ENCODE measurements around the gene WFDC10A.
"Not testable (repeated sequence)": the region's sequence is repeated elsewhere in the genome, so short reads cannot be mapped to it uniquely, and the experiment has no call there.

The WFDC10A gene

DNA sequence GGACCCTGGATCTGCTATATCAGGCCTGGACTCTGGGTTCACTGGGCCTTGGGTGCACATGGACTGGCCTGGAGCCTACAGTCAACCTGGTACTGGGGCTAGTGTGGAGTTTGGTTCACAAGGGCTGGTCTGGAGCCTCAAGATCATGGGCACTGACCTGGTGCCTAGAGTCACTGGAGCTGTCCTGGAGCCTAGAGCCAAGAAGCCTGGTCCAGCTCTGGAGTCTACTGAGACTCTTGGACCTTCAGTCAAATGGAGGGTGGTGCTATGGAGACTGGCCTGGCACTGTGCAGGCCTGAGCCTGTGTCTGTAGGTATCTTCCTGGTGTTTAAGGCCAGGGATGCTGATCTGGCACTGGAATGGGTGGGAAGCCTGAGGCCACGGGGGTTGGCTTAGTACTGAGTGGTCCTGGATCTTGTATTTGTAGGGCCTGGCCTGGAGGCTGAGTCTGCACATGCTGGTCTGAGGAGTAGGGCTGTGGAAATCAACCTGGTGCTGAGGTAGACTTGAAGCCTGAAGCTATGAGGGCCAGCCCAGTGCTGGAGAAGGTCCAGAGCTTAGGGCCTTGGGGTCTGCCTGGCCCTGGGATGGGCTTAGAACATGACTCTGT, 18.0 kb downstream of the WFDC10A start:
- TF ChIP-seq CTCF (IDR thresholded peaks at IDR 0.05; ENCODE audit: low read depth, low read length), result no peak
- DNase-seq (ENCODE audit: low read depth in 2 of 2), result no peak
- H3K4me3 ChIP-seq (replicated peaks in 1 of 2; ENCODE audit: low read depth in 2 of 2, low read length in 2 of 2), result no peak overlapping the region

GRCh38 chr20:45649312-45649863, 19.8 kb downstream of the WFDC10A start:
- TF ChIP-seq CTCF (IDR thresholded peaks at IDR 0.05; ENCODE audit: low read depth, low read length), result no peak
- H3K4me3 ChIP-seq (replicated peaks in 1 of 2; ENCODE audit: low read depth in 2 of 2, low read length in 2 of 2), result no peak overlapping the region
- DNase-seq (ENCODE audit: low read depth in 2 of 2), result no peak

DNA sequence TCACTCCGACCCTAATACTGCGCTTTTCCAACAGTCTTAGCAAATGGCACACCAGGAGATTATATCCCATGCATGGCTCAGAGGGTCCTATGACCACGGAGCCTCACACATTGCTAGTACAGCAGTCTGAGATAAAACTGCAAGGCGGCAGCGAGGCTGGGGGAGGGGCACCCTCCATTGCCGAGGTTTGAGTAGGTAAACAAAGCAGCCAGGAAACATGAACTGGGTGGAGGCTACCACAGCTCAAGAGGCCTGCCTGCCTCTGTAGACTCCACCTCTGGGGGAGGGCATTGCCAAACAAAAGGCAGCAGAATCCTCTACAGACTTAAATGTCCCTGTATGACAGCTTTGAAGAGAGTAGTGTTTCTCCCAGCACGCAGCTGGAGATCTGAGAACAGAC, 22.2 kb downstream of the WFDC10A start:
- not testable (repeated sequence) for H3K4me3 ChIP-seq (replicated peaks in 1 of 2; ENCODE audit: low read depth in 2 of 2, low read length in 2 of 2); DNase-seq (ENCODE audit: low read depth in 2 of 2)

DNA sequence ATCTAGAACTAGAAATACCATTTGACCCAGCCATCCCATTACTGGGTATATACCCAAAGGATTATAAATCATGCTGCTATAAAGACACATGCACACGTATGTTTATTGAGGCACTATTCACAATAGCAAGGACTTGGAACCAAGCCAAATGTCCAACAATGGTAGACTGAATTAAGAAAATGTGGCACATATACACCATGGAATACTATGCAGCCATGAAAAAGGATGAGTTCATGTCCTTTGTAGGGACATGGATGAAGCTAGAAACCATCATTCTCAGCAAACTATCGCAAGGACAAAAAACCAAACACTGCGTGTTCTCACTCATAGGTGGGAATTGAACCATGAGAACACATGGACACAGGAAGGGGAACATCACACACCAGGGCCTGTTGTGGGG, 27.5 kb downstream of the WFDC10A start:
- DNase-seq (ENCODE audit: low read depth in 2 of 2); H3K4me3 ChIP-seq (replicated peaks in 1 of 2; ENCODE audit: low read depth in 2 of 2, low read length in 2 of 2): not testable (repeated sequence)

- DNase-seq (ENCODE audit: low read depth in 2 of 2), result no peak
- no peak within 1 kb of the TSS for H3K4me3 ChIP-seq (replicated peaks in 1 of 2; ENCODE audit: low read depth in 2 of 2, low read length in 2 of 2)
- TF ChIP-seq CTCF (IDR thresholded peaks at IDR 0.05; ENCODE audit: low read depth, low read length), result no peak
Observed at GRCh38 chr20:45670139-45670538, 40.6 kb downstream of the WFDC10A start, which contains the start of gene WFDC11. Gene WFDC11, minus strand, starts transcription at chr20:45670239. Its CDS starts 19,639 bp downstream, at chr20:45650600.

- H3K4me3 ChIP-seq (replicated peaks in 1 of 2; ENCODE audit: low read depth in 2 of 2, low read length in 2 of 2), result no peak overlapping the region
- no peak for TF ChIP-seq CTCF (IDR thresholded peaks at IDR 0.05; ENCODE audit: low read depth, low read length)
- no peak for DNase-seq (ENCODE audit: low read depth in 2 of 2)
Observed at GRCh38 chr20:45672765-45673164, 43.2 kb downstream of the WFDC10A start.

DNA sequence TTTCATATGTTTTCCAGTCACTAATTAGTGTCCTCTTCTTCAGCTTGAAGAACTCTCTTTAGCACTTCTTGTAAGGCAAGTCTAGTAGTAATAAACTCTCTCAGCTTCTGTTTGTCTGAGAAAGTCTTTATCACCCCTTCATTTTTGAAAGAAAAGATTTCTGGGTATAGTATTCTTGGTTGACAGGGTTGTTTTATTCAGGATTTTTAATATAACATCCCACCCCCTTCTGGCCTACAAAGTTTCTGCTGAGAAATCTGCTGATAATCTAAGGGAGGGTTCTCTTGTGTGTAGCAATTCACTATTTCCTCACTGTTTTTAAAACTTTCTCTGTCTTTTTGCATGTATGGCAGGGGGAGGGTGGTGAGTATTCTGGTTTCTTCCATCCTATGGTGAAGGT, 50.1 kb downstream of the WFDC10A start:
- no peak for TF ChIP-seq CTCF (IDR thresholded peaks at IDR 0.05; ENCODE audit: low read depth, low read length)
- no peak overlapping the region for H3K4me3 ChIP-seq (replicated peaks in 1 of 2; ENCODE audit: low read depth in 2 of 2, low read length in 2 of 2)

More for the DNA sequence above, 50.1 kb downstream of the WFDC10A start:
- no peak for DNase-seq (ENCODE audit: low read depth in 2 of 2)
